ENCODE measurements around the gene APC.

The APC gene

GRCh38 chr5:112823656-112824055 is 86.0 kb downstream of the APC start:
- ChIA-PET CTCF (no interaction called here), POLR2A (no interaction called here)
- DNase-seq (ENCODE audit: extremely low spot score) = no peak
- TF ChIP-seq, protein P1, sequence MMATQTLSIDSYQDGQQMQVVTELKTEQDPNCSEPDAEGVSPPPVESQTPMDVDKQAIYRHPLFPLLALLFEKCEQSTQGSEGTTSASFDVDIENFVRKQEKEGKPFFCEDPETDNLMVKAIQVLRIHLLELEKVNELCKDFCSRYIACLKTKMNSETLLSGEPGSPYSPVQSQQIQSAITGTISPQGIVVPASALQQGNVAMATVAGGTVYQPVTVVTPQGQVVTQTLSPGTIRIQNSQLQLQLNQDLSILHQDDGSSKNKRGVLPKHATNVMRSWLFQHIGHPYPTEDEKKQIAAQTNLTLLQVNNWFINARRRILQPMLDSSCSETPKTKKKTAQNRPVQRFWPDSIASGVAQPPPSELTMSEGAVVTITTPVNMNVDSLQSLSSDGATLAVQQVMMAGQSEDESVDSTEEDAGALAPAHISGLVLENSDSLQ (IDR thresholded peaks at IDR 0.05) = no peak
- TF ChIP-seq FOXK2 (IDR thresholded peaks at IDR 0.05) (no peak), ARNT (IDR thresholded peaks at IDR 0.05) (no peak), ZNF384 (IDR thresholded peaks at IDR 0.05) (no peak), TARDBP (IDR thresholded peaks at IDR 0.05) (no peak), ELF4 (IDR thresholded peaks at IDR 0.05) (no peak), CTBP1 (IDR thresholded peaks at IDR 0.05; ENCODE audit: borderline replicate concordance) (no peak), BHLHE40 (IDR thresholded peaks at IDR 0.05; ENCODE audit: borderline replicate concordance) (no peak), SP1 (IDR thresholded peaks at IDR 0.05) (no peak), FOXM1 (IDR thresholded peaks at IDR 0.05; ENCODE audit: borderline replicate concordance) (no peak), HDGF (IDR thresholded peaks at IDR 0.05; ENCODE audit: borderline replicate concordance) (no peak), SUZ12 (IDR thresholded peaks at IDR 0.05) (no peak), L3MBTL2 (conservative IDR thresholded peaks at IDR 0.05) (no peak), FOXA1 (IDR thresholded peaks at IDR 0.05) (no peak), NFRKB (IDR thresholded peaks at IDR 0.05) (no peak), LEF1 (IDR thresholded peaks at IDR 0.05; ENCODE audit: borderline replicate concordance) (no peak)

- ChIA-PET CTCF (no interaction called here), POLR2A (no interaction called here)
- no peak for DNase-seq (ENCODE audit: extremely low spot score)
- TF ChIP-seq ZNF384 (IDR thresholded peaks at IDR 0.05) = no peak
- no peak for TF ChIP-seq FOXA1 (IDR thresholded peaks at IDR 0.05)
- no peak for TF ChIP-seq SUZ12 (IDR thresholded peaks at IDR 0.05)
- no peak for TF ChIP-seq BHLHE40 (IDR thresholded peaks at IDR 0.05; ENCODE audit: borderline replicate concordance)
- no peak for TF ChIP-seq L3MBTL2 (conservative IDR thresholded peaks at IDR 0.05)
- no peak for TF ChIP-seq ARNT (IDR thresholded peaks at IDR 0.05)
- TF ChIP-seq FOXM1 (IDR thresholded peaks at IDR 0.05; ENCODE audit: borderline replicate concordance) = no peak
- TF ChIP-seq TARDBP (IDR thresholded peaks at IDR 0.05) = no peak
- TF ChIP-seq SP1 (IDR thresholded peaks at IDR 0.05) = no peak
- TF ChIP-seq NFRKB (IDR thresholded peaks at IDR 0.05) = no peak
- TF ChIP-seq LEF1 (IDR thresholded peaks at IDR 0.05; ENCODE audit: borderline replicate concordance) = no peak
- TF ChIP-seq CTBP1 (IDR thresholded peaks at IDR 0.05; ENCODE audit: borderline replicate concordance) = no peak
- no peak for TF ChIP-seq ELF4 (IDR thresholded peaks at IDR 0.05)
These were observed 86.5 kb downstream of the APC start for GRCh38 chr5:112824197-112824596.

DNA sequence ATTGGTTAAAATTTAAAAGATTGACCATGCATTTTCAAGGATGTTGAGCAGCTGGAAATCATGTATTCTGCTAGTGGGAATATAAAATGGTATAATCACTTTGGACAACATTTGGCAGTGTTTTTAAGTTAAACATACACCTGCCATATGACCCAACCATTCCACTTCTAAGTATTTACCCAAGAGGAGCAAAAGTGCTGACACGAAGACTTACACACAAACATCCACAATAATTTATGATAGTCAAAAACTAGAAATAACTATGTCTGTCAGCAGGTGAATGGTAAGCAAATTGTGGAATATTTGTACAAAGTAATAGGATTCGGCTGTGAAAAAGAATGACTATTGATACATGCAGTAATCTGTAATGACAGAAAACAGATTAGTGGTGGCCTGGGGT is 92.7 kb downstream of the APC start:
- ChIA-PET CTCF (interaction anchor here (1.4 kb wide), 1 partner anchor 18 kb away, joined by 4 read pairs; no protein-coding TSS in a partner anchor), POLR2A (no interaction called here)
- DNase-seq (ENCODE audit: extremely low spot score) = no peak
- TF ChIP-seq FOXA1 (IDR thresholded peaks at IDR 0.05) (no peak), NFRKB (IDR thresholded peaks at IDR 0.05) (no peak), L3MBTL2 (conservative IDR thresholded peaks at IDR 0.05) (no peak), SUZ12 (IDR thresholded peaks at IDR 0.05) (no peak), FOXM1 (IDR thresholded peaks at IDR 0.05; ENCODE audit: borderline replicate concordance) (no peak), CTBP1 (IDR thresholded peaks at IDR 0.05; ENCODE audit: borderline replicate concordance) (no peak), HDGF (IDR thresholded peaks at IDR 0.05; ENCODE audit: borderline replicate concordance) (no peak), BHLHE40 (IDR thresholded peaks at IDR 0.05; ENCODE audit: borderline replicate concordance) (no peak)
- TF ChIP-seq, protein P1 (IDR thresholded peaks at IDR 0.05) = no peak

DNA sequence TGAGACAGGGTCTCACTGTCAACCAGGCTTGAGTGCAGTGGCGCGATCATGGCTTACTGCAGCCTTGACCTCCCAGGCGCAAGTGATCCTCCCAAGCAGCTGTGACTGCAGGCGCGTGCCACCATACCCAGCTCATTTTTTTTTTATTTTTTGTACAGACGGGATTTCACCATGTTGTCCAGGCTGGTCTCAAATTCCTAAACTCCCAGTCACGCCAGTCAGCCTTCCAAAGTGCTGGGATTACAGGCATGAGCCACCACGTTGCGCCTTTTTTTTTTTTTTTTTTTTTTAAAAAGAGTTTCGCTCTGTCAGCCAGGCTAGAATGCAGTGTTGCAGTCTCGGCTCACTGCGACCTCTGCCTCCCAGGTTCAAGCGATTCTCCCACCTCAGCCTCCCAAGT is 96.3 kb downstream of the APC start:
- ChIA-PET CTCF (interaction anchor here (0.6 to 0.8 kb wide), 3 partner anchors 14 to 25 kb away, joined by 3 to 4 read pairs (median 4); no protein-coding TSS in a partner anchor), POLR2A (no interaction called here)
- DNase-seq (ENCODE audit: extremely low spot score) = no peak
- TF ChIP-seq SP1 (IDR thresholded peaks at IDR 0.05) = no peak
- no peak for TF ChIP-seq BHLHE40 (IDR thresholded peaks at IDR 0.05; ENCODE audit: borderline replicate concordance)
- TF ChIP-seq ZNF384 (IDR thresholded peaks at IDR 0.05) = no peak
- no peak for TF ChIP-seq LEF1 (IDR thresholded peaks at IDR 0.05; ENCODE audit: borderline replicate concordance)
- no peak for TF ChIP-seq TARDBP (IDR thresholded peaks at IDR 0.05)
- TF ChIP-seq, protein P1 (IDR thresholded peaks at IDR 0.05) = no peak
- no peak for TF ChIP-seq NFRKB (IDR thresholded peaks at IDR 0.05)
- TF ChIP-seq SUZ12 (IDR thresholded peaks at IDR 0.05) = no peak
- TF ChIP-seq HDGF (IDR thresholded peaks at IDR 0.05; ENCODE audit: borderline replicate concordance) = no peak
- TF ChIP-seq CTBP1 (IDR thresholded peaks at IDR 0.05; ENCODE audit: borderline replicate concordance) = no peak
- TF ChIP-seq FOXK2 (IDR thresholded peaks at IDR 0.05) = no peak
- TF ChIP-seq ELF4 (IDR thresholded peaks at IDR 0.05) = no peak
- no peak for TF ChIP-seq FOXA1 (IDR thresholded peaks at IDR 0.05)
- no peak for TF ChIP-seq FOXM1 (IDR thresholded peaks at IDR 0.05; ENCODE audit: borderline replicate concordance)
- no peak for TF ChIP-seq L3MBTL2 (conservative IDR thresholded peaks at IDR 0.05)
- TF ChIP-seq ARNT (IDR thresholded peaks at IDR 0.05) = no peak

DNA sequence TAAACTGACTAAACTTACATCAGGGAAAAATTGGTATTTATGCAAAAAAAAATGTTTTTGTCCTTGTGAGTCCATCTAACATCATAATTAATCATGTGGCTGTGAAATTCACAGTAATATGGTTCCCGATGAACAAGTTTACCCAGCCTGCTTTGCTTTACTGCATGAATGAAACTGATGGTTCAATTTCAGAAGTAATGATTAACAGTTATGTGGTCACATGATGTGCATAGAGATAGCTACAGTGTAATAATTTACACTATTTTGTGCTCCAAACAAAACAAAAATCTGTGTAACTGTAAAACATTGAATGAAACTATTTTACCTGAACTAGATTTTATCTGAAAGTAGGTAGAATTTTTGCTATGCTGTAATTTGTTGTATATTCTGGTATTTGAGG is 106.8 kb downstream of the APC start:
- ChIA-PET CTCF (no interaction called here), POLR2A (no interaction called here)
- TF ChIP-seq ELF4 (IDR thresholded peaks at IDR 0.05) (no peak), TARDBP (IDR thresholded peaks at IDR 0.05) (no peak), CTBP1 (IDR thresholded peaks at IDR 0.05; ENCODE audit: borderline replicate concordance) (no peak), HDGF (IDR thresholded peaks at IDR 0.05; ENCODE audit: borderline replicate concordance) (no peak), SUZ12 (IDR thresholded peaks at IDR 0.05) (no peak), NFRKB (IDR thresholded peaks at IDR 0.05) (no peak), BHLHE40 (IDR thresholded peaks at IDR 0.05; ENCODE audit: borderline replicate concordance) (no peak)
- no peak for DNase-seq (ENCODE audit: extremely low spot score)

- CTCF ChIA-PET = no interaction called here
- no peak for DNase-seq (ENCODE audit: extremely low spot score)
- TF ChIP-seq TARDBP (IDR thresholded peaks at IDR 0.05) = no peak
- POLR2A ChIA-PET = interaction anchor here (0.8 kb wide), 1 partner anchor 14 kb away, joined by 3 read pairs; the partner anchor contains the start of gene SRP19
These were observed 108.9 kb downstream of the APC start for GRCh38 chr5:112846556-112846955.

All from HEK293T (cell line).